NCI-H2196 (cell line): Measurements from ENCODE around the gene GYS1.
"Not testable (repeated sequence)": the region's sequence is repeated elsewhere in the genome, so short reads cannot be mapped to it uniquely, and the experiment has no call there.

Experiments
- DNase-seq: peaks from one replicate; lab custom pipeline; 2025; ENCODE audit not compliant: unreplicated experiment; lab: John Stamatoyannopoulos, UW

Gene GYS1

DNA sequence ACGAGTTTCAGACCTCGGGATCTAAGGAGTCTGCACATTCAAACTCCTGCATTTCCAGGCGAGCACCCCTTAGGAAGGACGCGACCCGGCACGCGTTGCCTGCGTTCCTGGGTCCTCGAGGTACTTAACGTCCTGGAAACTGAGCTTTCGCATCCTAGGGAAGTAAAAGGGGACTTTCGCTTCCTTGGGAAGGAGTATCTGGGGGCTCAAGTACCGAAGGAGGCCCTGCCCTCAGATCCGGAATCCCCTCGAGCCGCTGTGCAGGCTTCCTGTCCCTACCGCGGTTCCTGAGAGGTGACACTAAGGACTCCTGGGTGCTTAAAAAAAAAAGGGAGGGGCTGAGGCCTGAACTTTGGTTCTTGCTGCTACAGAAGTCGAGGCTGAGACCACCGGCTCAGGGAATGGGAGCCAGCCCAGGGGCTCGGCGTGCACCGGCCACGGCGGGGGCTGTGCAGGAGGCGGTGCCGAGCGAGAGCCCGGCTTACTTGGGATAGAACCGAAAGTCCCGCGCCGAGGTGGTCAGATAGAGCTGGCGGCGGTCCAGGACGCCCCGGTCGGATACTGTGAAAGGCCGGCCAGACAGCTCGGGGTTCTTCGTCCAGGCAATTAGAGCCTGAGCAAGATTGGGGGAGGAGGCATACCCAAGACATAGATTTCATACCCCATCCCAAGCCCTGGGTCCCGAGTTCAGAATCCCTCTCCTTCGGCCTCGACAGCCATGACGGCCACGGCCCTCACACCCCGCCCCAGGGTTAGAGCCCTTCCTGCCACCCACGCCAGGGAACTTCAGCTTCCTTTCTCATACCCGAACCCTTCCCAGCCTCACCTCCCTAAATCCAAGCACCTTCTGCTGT is 25.5 kb upstream of the GYS1 start:
- not testable (repeated sequence) for DNase-seq

DNA sequence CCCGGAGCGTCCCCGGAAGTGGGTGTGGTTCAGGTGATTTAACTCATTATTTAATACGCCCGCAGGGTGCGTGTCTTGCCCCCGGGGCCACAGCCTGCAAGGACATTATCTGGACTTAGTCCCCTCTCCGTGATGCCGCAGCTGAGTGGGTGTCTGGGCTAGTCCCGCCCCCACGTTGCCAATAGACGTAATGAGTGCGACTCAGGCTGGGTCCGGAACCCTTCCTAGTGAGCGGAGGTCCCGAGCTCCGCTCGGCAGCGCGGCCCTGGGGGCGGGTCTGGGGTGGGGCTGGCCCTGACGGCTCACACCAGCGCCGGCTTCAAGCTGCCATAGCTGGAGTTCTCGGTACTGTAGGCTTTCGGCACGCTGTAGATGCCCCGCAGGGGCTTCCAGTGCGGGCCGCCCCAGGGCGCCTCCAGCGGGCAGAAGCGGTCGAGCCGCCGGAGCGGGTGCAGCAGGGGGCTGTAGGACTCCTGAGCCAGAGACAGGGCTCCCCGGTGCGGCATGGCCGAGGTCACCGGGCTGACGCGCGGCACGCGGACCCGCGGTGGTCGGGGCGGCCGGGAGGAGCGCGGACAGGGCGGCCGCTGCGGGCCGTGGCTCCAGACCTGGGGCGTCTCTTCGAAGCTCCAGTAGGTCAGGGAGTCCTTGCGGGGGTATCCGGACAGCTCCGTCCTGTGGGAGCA is 24.7 kb upstream of the GYS1 start:
- peak; percentile 44 for DNase-seq

DNA sequence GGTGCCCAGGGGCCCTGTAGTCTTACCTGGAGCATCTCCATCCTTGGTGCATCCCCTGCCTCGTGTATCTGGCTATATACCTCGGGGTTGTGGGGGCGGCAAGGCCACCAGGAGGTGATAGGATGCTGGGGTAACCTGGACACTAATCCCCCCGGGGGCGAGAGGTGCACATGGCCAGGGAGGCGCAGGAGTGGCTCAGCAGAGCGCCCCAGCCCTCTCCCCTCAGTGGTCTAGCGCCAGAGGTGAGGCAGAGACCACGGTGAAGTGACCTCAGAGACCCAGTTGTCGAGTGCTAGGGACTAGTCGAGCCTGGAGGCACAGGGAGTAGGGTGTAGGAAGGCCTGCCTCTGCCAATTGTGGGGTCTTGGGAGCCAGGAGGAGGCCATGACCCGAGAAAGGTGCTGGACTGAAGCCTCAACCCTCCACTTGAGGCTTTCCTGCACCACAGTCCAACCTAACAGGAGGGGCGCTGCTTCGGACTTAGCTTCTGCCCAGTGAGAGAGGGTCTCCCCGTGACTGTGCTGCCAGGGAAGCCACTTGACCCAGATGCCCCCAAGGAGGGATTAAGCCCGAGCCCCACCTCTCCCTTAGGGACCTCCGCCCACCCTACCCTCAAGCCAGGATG is 24.0 kb upstream of the GYS1 start, which contains the start of gene LHB:
Gene LHB (minus strand): TSS at position 51 of the 625 bp plus-strand sequence. CDS start 10 bp downstream, at position 41.
- DNase-seq: no peak

DNA sequence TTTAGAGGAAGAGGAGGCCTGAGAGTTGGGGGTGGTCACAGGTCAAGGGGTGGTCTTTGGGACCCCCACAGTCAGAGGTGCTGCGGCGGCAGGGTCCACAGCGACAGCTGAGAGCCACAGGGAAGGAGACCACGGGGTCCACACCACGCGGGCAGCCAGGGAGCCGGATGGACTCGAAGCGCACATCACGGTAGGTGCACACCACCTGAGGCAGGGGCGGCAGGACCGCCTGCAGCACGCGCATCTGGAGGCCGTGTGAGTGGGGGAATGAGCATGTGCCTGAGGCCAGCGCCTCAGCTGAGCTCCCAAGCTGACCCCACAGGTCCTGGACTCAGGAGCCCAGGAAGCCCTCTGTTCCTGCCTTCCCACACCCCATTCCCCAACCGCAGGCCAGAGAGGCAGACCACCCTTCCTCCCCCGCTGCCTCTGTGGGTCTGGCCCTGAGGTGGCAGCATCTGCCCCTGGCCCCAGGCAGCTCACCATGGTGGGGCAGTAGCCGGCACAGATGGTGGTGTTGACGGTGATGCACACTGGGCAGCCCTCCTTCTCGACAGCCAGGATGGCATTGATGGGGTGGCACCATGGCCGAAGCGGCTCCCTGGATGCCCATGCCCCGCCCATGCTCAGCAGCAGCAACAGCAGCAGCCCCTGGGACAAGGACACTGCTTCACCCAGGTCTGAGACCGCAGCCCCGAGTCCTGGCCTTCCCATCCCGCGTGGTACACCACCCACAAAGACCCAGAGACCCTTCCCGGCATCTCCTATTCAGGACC is 23.1 kb upstream of the GYS1 start:
- no peak for DNase-seq

DNA sequence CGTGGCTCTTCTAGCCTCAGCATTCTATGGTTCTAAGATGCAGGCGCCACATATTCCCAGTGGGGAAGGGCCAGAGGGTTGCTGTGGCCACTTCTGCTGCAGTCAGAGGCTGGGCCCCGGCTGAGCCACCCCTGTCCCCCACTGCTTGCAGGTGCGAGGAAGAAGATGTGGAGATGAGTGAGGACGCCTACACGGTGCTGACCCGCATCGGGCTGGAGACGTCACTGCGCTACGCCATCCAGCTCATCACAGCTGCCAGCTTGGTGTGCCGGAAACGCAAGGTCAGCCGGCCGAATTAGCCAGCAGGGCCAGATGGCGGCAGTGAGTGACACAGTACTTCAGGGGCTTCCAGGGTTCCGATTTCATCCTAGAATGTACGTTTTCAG is 21.8 kb upstream of the GYS1 start:
- DNase-seq: no peak

DNA sequence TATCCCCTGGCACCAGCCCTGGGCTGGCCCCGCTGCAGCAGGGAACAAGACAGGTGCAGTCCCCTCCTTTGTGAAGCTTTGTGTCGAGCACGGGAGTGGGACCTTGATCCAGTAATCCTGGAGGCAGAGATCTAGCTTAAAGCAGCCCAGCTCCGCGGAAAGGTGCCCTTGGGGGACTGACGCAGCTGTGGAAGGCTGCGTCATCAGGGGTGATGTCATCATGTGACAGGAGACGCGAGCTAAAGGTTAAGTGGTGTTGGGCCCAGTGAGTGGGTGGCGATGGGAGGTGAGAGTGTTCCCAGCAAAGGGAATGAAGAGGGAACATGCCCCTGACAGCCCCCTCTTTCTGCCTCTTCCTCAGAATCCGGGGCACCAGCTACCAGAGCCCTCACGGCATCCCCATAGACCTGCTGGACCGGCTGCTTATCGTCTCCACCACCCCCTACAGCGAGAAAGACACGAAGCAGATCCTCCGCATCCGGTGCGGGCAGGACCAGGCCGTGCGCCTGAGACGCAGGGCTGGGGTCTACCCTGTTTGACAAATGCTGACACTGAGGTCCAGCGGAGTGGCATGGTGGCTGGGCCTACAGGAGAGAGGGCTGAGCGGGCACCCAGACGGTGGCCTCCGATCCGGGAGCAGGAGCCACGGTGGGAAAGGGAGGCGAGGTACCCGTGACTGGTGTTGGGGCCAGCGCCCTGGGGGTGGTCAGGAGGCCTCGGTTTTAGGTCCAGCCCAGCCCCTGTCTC is 21.2 kb upstream of the GYS1 start:
- no peak for DNase-seq

DNA sequence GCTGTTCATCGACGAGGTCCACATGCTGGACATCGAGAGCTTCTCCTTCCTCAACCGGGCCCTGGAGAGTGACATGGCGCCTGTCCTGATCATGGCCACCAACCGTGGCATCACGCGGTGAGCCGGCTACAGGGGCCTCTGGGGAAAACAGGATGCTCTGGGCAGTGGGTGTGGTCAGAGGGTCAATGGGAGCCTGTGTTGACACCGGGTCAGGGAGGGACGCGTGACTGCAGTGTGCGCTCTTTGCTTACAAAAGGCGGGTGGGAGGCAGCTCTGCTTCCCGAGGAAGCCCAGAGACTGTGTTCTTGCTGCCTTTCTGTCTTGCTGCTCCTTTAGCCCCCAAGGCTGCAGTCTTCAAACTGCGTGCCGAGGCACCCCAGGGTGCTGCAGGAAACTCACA is 18.1 kb upstream of the GYS1 start:
- no peak for DNase-seq

DNA sequence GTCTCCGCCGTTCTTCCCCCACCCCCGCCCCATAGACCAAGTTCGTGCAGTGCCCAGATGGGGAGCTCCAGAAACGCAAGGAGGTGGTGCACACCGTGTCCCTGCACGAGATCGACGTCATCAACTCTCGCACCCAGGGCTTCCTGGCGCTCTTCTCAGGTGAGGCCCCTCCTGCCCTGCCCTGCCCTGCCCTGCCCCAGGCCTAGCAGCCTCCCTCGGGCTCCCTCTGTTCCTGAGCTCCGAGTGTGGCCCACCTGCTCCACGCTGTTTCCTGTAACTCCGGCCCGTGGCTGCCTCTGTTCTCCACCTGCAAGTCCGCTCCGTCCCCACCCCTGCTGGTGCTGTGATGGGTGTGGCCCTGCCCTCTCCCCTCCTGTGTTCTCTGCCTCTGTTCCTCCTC is 17.3 kb upstream of the GYS1 start:
- DNase-seq: no peak

DNA sequence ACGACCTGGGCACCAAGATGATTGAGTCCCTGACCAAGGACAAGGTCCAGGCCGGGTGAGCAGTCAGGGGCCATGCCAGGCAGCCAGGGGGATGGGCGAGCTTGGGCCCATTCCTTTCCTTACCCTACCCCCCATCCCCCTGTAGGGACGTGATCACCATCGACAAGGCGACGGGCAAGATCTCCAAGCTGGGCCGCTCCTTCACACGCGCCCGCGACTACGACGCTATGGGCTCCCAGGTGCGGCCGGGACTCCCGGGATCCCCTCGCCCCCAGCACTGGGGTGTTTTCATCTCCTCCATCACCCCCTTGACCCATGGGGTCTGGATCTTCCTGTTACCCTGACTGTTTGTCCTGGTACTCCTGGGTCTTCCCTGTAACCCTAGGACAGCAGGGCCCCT is 16.7 kb upstream of the GYS1 start:
- no peak for DNase-seq

DNA sequence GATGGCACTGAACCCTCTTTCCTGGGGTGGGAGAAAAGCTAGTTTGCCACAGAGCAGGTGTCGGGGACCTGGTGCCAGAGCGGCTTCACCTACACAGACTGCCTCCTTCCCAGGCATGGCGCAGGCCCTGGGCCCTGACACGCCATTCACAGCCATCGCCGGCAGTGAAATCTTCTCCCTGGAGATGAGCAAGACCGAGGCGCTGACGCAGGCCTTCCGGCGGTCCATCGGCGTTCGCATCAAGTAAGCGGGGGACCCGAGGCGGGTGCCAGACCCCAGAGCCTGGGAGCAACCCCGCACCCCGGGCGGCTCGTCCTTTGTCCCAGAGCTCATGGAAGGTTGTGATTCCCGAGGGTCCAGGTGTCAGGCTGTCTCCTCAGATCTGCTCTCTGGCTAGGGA is 13.8 kb upstream of the GYS1 start:
- no peak for DNase-seq

DNA sequence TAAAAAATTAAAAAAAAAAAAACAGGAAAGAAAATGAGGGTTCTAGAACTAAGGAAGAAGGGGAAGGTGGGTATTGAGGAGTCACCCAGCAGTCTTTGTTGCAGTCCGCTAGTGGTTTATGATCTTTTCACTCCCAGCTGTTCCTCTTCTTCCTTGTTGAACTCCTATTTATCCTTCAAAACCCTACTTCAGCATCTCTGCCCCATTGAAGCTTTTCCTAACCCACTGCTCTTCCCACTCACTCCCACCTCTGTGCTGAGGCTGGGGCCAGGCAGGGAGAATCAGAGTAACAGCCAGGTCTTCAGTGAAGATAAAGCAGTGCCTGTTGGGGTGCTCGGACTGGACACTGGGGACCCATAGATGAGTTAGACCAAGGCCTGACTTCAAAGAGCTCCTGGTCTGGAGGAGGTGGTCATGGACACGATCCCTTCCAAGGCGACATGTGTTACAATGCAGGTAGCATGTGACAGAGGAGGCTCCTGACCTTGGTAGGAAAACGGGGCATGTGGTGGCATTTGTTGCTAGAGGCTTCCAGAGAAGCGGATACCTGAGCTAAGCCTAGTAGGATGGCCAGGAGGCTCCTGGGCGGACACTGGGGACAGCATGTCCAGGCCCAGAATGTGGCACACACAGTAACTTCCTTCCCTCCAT is 12.0 kb upstream of the GYS1 start:
- no peak for DNase-seq

DNA sequence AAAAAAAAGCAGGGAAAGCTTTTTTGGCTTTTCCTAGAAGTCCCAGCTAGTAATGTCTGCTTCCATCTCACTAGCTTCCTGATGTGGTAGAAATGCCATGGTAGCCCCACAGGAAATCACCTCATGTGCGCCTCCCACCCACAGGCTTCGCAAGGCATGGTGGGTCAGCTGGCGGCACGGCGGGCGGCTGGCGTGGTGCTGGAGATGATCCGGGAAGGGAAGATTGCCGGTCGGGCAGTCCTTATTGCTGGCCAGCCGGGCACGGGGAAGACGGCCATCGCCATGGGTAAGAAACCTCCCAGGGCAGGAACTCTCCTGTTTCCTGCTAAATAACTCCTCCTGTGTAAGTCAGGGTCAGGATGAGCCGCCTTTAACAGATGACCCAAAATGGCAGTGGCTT is 11.0 kb upstream of the GYS1 start:
- no peak for DNase-seq

DNA sequence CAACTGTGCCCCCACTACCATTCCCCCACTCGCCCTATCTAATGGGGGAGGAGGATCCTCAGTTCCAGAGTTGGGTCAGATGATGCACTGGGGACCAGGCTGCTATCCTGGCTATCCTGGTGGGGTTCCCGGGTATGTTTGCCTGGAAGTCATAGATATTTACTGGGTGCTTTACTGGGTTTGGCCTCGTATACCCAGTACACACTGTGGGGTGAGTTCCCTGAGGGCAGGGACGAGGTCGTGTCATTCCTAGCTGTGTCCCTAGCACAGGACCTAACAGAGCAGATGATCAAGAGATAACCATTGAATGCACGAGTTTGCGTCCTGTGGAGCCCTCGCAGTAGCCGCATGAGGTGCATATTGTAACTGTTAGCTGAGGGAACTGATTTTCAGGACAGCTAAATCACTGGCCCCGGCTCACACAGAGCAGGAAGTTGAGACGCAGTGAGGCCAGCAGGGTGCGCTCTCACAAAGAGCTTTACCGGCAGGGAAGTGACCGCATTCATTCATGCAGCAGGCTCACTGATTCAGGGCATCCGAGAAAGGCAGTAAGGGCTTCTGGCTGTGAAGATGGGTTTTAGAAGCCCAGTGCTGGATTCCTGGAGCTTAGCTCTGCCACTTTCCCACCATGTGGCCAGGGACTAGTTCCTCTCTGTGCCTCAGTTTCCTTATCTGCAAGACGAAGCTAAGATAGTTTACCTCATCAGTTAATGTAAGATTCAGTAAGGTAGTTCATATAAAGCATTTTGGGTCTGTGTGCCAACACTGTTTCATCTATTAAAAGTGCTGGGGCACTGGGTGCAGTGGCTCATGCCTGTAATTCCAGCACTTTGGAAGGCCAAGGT is 6.6 kb upstream of the GYS1 start:
- peak; percentile 39 for DNase-seq

DNA sequence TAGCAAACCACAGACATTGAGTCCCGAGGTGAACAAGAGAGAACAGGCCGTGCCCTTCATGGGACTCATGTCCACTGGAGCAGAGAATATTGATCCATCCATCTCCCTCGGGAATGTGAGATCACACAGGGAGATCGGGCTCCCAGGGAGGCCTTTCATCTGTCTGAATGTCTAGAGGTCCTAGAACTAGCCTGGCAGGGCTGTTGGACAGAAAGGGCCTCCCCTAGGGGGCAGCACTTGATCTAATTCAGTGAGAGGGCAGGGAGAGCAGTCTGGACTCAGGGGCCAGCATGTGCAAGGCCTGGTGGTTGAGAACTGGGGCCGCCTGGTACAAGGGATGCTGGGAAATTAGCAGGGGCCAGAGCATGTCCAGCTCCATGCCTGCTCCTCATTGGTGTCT is 4.9 kb upstream of the GYS1 start:
- DNase-seq: peak; percentile 78

DNA sequence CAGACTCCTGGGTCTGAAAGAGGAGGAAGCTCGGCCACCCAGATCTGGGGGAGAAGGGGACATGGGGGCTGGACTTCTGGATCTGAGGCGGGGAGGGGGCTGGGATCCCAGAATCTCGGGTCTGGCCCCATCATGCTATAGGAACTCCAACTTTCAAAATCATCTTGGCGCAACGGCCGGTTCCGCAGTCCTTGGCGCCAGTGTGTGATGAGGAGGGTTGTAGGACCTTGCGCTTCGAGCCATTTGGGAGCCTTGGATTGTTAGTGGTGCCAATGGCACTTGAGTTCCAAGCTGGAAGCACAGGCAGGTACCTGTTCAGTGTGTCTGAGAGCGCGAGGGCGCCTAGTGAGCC is 902 bp upstream of the GYS1 start:
- DNase-seq: no peak

DNA sequence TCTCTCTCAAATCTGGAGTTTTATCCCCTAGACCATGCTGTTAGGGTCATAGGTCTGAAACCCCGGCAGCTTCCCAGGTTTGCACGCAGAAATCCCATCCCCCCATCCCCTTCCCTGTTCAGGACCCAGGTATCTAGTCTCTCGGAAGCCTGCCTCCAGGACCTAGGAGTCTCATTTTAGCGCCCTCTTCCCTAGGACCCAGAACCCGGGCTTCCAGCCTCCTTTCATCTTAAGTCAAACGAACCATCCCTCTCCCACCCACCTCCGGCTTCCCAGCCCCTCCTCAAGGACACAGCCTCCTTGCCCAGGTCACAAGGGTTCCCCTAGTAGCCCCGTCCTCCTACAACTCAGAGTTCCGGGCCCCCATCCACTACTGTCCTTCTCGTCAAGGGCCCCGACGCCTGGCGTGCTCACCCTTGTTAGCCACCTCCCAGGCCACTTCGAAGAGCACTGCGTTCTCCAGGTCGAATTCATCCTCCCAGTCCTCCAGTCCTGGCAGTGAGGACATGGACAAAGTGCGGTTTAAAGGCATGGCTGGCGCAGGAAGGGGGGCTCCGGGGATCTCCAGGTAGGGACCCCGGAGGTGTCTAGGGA is 431 bp downstream of the GYS1 start:
- no peak for DNase-seq

DNA sequence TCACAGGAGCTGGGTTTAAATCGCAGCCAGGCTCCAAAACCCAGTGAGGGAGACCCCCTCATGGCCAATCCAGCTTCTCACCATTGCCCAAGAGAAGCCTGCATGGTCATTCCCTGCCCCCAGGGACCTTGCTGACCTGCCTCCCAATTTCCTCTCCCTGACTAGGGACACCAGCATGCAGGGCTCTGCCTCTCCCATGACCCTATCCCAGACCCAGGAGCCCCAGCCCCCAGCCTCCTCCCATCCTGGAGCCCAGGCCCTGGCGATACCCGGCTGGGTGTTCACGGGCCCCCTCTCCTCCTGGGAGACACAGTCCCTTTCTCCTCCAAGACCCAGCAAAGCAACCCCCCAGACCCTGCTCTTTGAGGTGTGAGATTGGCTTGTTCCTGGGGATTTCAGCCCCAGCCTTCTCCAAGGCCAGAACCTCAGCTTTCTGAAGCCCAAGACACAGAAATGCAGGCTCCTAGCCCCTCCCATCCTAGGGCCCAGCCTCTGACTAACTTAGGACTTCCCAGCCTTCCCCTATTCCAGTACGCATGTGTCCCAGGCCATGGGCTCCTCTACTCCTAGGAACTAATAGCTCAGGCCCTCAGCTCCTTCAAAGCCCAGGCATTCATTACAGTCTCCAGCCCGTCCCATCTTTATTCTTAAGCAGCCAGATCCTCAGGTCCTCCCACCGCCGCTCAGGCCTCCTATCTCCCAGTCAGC is 1.1 kb downstream of the GYS1 start:
- no peak for DNase-seq

DNA sequence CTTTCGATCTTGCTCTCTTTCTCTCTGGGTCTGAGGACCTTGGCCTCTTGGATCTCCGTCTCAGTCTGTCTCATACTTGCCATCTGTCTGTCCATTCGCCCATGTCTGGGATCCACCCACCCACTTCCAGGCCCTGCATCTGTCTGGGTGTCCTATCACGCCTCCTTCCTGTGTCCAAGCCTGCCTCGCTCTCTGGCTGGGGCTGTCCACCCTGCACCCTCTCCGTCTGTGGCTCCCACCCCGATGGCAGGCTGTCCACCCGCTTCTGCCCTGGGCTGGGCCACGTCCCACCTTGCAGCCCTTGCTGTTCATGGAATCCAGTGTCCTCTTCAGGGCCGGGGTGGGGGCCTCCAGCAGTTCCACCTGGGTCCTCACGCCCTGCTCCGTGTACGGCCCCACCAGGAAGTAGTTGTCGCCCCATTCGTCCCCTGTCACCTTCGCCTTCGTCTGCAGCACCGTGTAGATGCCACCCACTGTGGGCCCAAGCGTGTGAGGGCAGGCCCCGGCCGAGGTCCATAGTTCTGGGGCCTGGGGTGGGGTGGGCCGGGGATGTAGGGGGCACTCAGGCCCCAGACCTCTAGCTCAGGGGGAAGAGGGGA is 2.0 kb downstream of the GYS1 start:
- no peak for DNase-seq
